IMR-90 (cell line): ENCODE results near the gene CCDC74B. TPM values are rescaled to one million over a fixed set of nuclear protein-coding genes. Genes with fewer than 3 reads are reported as not detected.

ENCODE experiments used
- ATAC-seq: fragments of 200-7000 bp; cut with Tn5 transposase; 2 replicates; pipeline ENCODE4 v1.9.1; 2020; ENCODE audit warnings: low read depth, mild to moderate bottlenecking, moderate library complexity
- BruUV-seq: library from RNA; stranded (reverse); fragments of 400-500 nt; replicated peaks from 2 replicates; lab custom pipeline; 2021; lab: Mats Ljungman, UMichigan
- CTCF ChIA-PET: fragments of 300-600 bp; formaldehyde crosslinking; extraction: SDS; loops from one replicate; lab custom pipeline; 2021; ENCODE audit warnings: antibody characterized with exemption; lab: Yijun Ruan, JAX
- POLR2A ChIA-PET: fragments of 300-600 bp; sonication (Branson Sonifier 250); formaldehyde crosslinking; loops from one replicate; lab custom pipeline; 2022; ENCODE audit warnings: antibody characterized with exemption; ENCODE audit not compliant: unreplicated experiment; lab: Charles Lee
- DNase-seq: peaks from one replicate; pipeline ENCODE4 v3.0.0; 2013
- H2AFZ ChIP-seq: replicated peaks from 2 replicates; pipeline ENCODE3; 2013; ENCODE audit warnings: low read length, mild to moderate bottlenecking; ENCODE audit not compliant: poor library complexity
- H2AK5ac ChIP-seq: 2 replicates; pipeline ENCODE4 v1.6.1; 2013; ENCODE audit warnings: low read depth, low read length, inconsistent platforms
- H2AK9ac ChIP-seq: replicated peaks from 2 replicates; pipeline ENCODE3; 2013; ENCODE audit warnings: mild to moderate bottlenecking, low read depth, low read length, moderate library complexity; ENCODE audit not compliant: poor library complexity
- H2BK120ac ChIP-seq: 2 replicates; pipeline ENCODE4 v1.6.1; 2013; ENCODE audit warnings: low read depth, low read length, inconsistent platforms
- H2BK15ac ChIP-seq: 3 replicates; pipeline ENCODE4 v1.6.1; 2013; ENCODE audit warnings: low read depth, low read length, inconsistent platforms
- H2BK20ac ChIP-seq: 2 replicates; pipeline ENCODE4 v1.6.1; 2013; ENCODE audit warnings: low read depth, mild to moderate bottlenecking, inconsistent platforms, low read length, moderate library complexity
- H2BK5ac ChIP-seq: 2 replicates; pipeline ENCODE4 v1.6.1; 2013; ENCODE audit warnings: mild to moderate bottlenecking, low read depth, low read length, inconsistent platforms; ENCODE audit not compliant: poor library complexity, severe bottlenecking
- H3K14ac ChIP-seq: replicated peaks from 2 replicates; pipeline ENCODE4 v1.6.1; 2013; ENCODE audit warnings: low read depth, low read length, inconsistent platforms
- H3K18ac ChIP-seq: 2 replicates; pipeline ENCODE4 v1.6.1; 2013; ENCODE audit warnings: low read depth, low read length, control low read depth
- H3K23ac ChIP-seq: 2 replicates; pipeline ENCODE4 v1.6.1; 2013; ENCODE audit warnings: low read depth, low read length, inconsistent platforms
- H3K27ac ChIP-seq: 2 replicates; pipeline ENCODE4 v1.5.1; 2013; ENCODE audit warnings: mild to moderate bottlenecking, control low read depth, low read length; ENCODE audit not compliant: insufficient read depth
- H3K27me3 ChIP-seq: 2 replicates; pipeline ENCODE4 v1.6.1; 2013; ENCODE audit warnings: low read length; ENCODE audit not compliant: control insufficient read depth, insufficient read depth
- H3K36me3 ChIP-seq: 2 replicates; pipeline ENCODE4 v1.6.1; 2013; ENCODE audit warnings: low read length, mixed read lengths; ENCODE audit not compliant: control insufficient read depth, insufficient read depth
- H3K4ac ChIP-seq: 2 replicates; pipeline ENCODE4 v1.6.1; 2013; ENCODE audit warnings: low read depth, low read length, inconsistent platforms
- H3K4me1 ChIP-seq: 2 replicates; pipeline ENCODE4 v1.6.1; 2013; ENCODE audit warnings: low read length, mixed read lengths; ENCODE audit not compliant: control insufficient read depth, insufficient read depth
- H3K4me2 ChIP-seq: 2 replicates; pipeline ENCODE4 v1.6.1; 2013; ENCODE audit warnings: low read depth, mild to moderate bottlenecking, control low read depth, low read length, moderate library complexity
- H3K4me3 ChIP-seq: 2 replicates; pipeline ENCODE4 v1.5.1; 2013; ENCODE audit warnings: low read depth, mild to moderate bottlenecking, control low read depth, low read length, moderate library complexity; ENCODE audit not compliant: insufficient read depth
- H3K56ac ChIP-seq: 2 replicates; pipeline ENCODE4 v1.6.1; 2013; ENCODE audit warnings: low read length, inconsistent platforms; ENCODE audit not compliant: insufficient read depth; ENCODE audit errors: extremely low read depth
- H3K79me1 ChIP-seq, 2 experiments: 2 replicates each; pipeline ENCODE4 v1.6.1; 2013; ENCODE audit warnings: low read length in 2 of 2, inconsistent platforms in 1 of 2, low read depth in 1 of 2
- H3K9ac ChIP-seq: 2 replicates; pipeline ENCODE4 v1.6.1; 2013; ENCODE audit warnings: low read depth, low read length, control low read depth
- H3K9me1 ChIP-seq: 2 replicates; pipeline ENCODE4 v1.6.1; 2013; ENCODE audit warnings: low read length, inconsistent platforms; ENCODE audit not compliant: insufficient read depth
- H3K9me3 ChIP-seq: 2 replicates; pipeline ENCODE4 v1.6.1; 2013; ENCODE audit warnings: low read length; ENCODE audit not compliant: control insufficient read depth, insufficient read depth
- H4K20me1 ChIP-seq: 2 replicates; pipeline ENCODE4 v1.6.1; 2013; ENCODE audit warnings: low read length, inconsistent platforms; ENCODE audit not compliant: insufficient read depth
- H4K5ac ChIP-seq: 2 replicates; pipeline ENCODE4 v1.6.1; 2013; ENCODE audit warnings: mild to moderate bottlenecking, low read depth, low read length, control low read depth
- H4K8ac ChIP-seq, 2 experiments: 2 replicates each; pipeline ENCODE4 v1.6.1; 2013; ENCODE audit warnings: low read depth in 2 of 2, low read length in 2 of 2, control low read depth in 1 of 2, inconsistent platforms in 1 of 2
- H4K91ac ChIP-seq: 2 replicates; pipeline ENCODE4 v1.6.1; 2013; ENCODE audit warnings: low read depth, low read length, inconsistent platforms; ENCODE audit not compliant: insufficient read depth
- BHLHE40 ChIP-seq: fragments of 150-350 bp; IDR thresholded peaks from 2 replicates; pipeline ENCODE4 v1.6.1; 2016; ENCODE audit warnings: mild to moderate bottlenecking, low read depth, low read length
- CEBPB ChIP-seq: IDR thresholded peaks from 2 replicates; pipeline ENCODE4 v1.6.1; 2012; ENCODE audit warnings: low read depth, low read length, improper control_type of control experiment
- CTCF ChIP-seq: conservative IDR thresholded peaks from 2 replicates; pipeline ENCODE4 v1.5.1; 2012; ENCODE audit warnings: mild to moderate bottlenecking, low read depth, low read length, improper control_type of control experiment
- MAZ ChIP-seq: IDR thresholded peaks from 2 replicates; pipeline ENCODE4 v1.6.1; 2012; ENCODE audit warnings: low read depth, mild to moderate bottlenecking, low read length, improper control_type of control experiment, moderate library complexity, borderline replicate concordance
- MXI1 ChIP-seq: IDR thresholded peaks from 2 replicates; pipeline ENCODE4 v1.6.1; 2012; ENCODE audit warnings: low read depth, mild to moderate bottlenecking, low read length, moderate library complexity, borderline replicate concordance
- NFE2L2 ChIP-seq: fragments of 150-350 bp; IDR thresholded peaks from 2 replicates; pipeline ENCODE4 v1.6.1; 2016; ENCODE audit warnings: low read depth, mild to moderate bottlenecking, low read length
- RAD21 ChIP-seq: IDR thresholded peaks from 2 replicates; pipeline ENCODE4 v1.6.1; 2012; ENCODE audit warnings: low read length, improper control_type of control experiment
- SMC3 ChIP-seq: fragments of 150-350 bp; IDR thresholded peaks from 2 replicates; pipeline ENCODE4 v1.6.1; 2016; ENCODE audit warnings: low read depth, mild to moderate bottlenecking, antibody characterized with exemption, low read length, moderate library complexity
- WGBS, 2 experiments: methylation state at CpG; one replicate each; pipeline versions ENCODE4 v1.1.5 to v1.1.7; 2013; ENCODE audit warnings: missing lambda C conversion rate in 2 of 2; ENCODE audit not compliant: insufficient read length in 1 of 2; ENCODE audit errors: extremely low coverage in 2 of 2; 5-methylcytosine and 5-hydroxymethylcytosine counted together
- dilution Hi-C: fragments of 300-500 bp; cut with HindIII; formaldehyde crosslinking; loops from one replicate; pipeline ENCODE4 v1.14.3; 2018; ENCODE audit warnings: low sequenced_read_pairs; ENCODE audit not compliant: unreplicated experiment
- in situ Hi-C: fragments of 300-500 bp; cut with MboI; formaldehyde crosslinking; loops from 3 replicates; pipeline ENCODE4 v1.14.3; 2019; ENCODE audit warnings: low sequenced_read_pairs, inconsistent platforms, mixed read lengths
- intact Hi-C: fragments of 100-400 bp; cut with micrococcal nuclease; formaldehyde crosslinking; loops from 2 replicates; pipeline ENCODE4 v1.10.0; 2022
- polyA plus RNA-seq, 3 experiments: library from polyadenylated mRNA; depleted of rRNA; stranded (reverse); fragments of >200 nt; gene quantifications; 2 replicates each; pipeline ENCODE4 v1.2.3, GENCODE V29; 2012; ENCODE audit warnings: low replicate concordance in 1 of 3
- total RNA-seq: library from RNA; depleted of rRNA; stranded (reverse); fragments of >200 nt; gene quantifications from 2 replicates; pipeline ENCODE4 v1.2.3, GENCODE V29; 2012

Gene CCDC74B
- total and polyA plus RNA-seq, 2 of the 4 experiments (the other 2 are of a cell fraction) = 3.9 to 8.4 TPM

- 100% methylated on average over 3 of the region's 8 CpGs; no CpG with 5 or more reads in 1 of the 2 experiments for WGBS, 2 experiments
- H3K4me3 ChIP-seq = no peak overlapping the region
- no peak overlapping the region for H3K9ac ChIP-seq
- BruUV-seq = no TSS peak
- H2BK5ac ChIP-seq = no peak overlapping the region
- no peaks in the 10 kb centered on the region for H3K9me1 ChIP-seq
- no peak overlapping the region for H3K23ac ChIP-seq
- H2BK15ac ChIP-seq = no peak overlapping the region
- H3K4me1 ChIP-seq = no peaks in the 10 kb centered on the region
- ChIA-PET POLR2A (no interaction called here), CTCF (no interaction called here)
- intact Hi-C loops (no loop called here), in situ Hi-C loops (loop anchor here (25.0 kb wide), 1 partner anchor 1347 kb away; no protein-coding TSS in a partner anchor), dilution Hi-C loops (no loop called here)
- no peaks in the 10 kb centered on the region for H3K27me3 ChIP-seq
- H2BK120ac ChIP-seq = no peak overlapping the region
- H4K20me1 ChIP-seq = no peaks in the 10 kb centered on the region
- no peak overlapping the region for H3K56ac ChIP-seq
- H4K91ac ChIP-seq = no peak overlapping the region
- TF ChIP-seq CEBPB = no peak
- TF ChIP-seq SMC3 = no peak
- no peak for TF ChIP-seq MAZ
- TF ChIP-seq NFE2L2 = no peak
- TF ChIP-seq CTCF = no peak
- TF ChIP-seq MXI1 = no peak
- no peak for TF ChIP-seq RAD21
- no peak for TF ChIP-seq BHLHE40
- H2AFZ ChIP-seq = no peak overlapping the region
- DNase-seq = no peak
- no peaks in the 10 kb centered on the region for H3K9me3 ChIP-seq
- H3K14ac ChIP-seq = no peak overlapping the region
- H4K8ac ChIP-seq = no peak overlapping the region
- no peak for ATAC-seq
- H3K79me1 ChIP-seq = peaks cover 0 to 4% of the 10 kb centered on the region in 2 experiments; a peak in 1 of 4 replicates
- no peak overlapping the region for H2BK20ac ChIP-seq
- H2AK5ac ChIP-seq = no peak overlapping the region
- H3K4ac ChIP-seq = no peak overlapping the region
- no peak overlapping the region for H3K18ac ChIP-seq
- peaks cover 47% of the 10 kb centered on the region for H3K36me3 ChIP-seq
- H3K27ac ChIP-seq = no peak overlapping the region
- H4K5ac ChIP-seq = no peak overlapping the region
- no peak overlapping the region for H2AK9ac ChIP-seq
- H3K4me2 ChIP-seq = no peak overlapping the region
Measured at GRCh38 chr2:130165293-130166016, 20.5 kb upstream of the CCDC74B start.
